Lower leg skin (tissue), 3 donors: ENCODE results near the gene UNC13C.

Experiments
- POLR2A ChIP-seq, 2 donors: fragments of 450-650 bp; IDR thresholded peaks; one replicate each; pipeline ENCODE4 v1.6.1; 2016 to 2017; ENCODE audit warnings: antibody characterized with exemption in 2 of 2, mild to moderate bottlenecking in 1 of 2, moderate library complexity in 1 of 2
- TF ChIP-seq, protein P1 (sequence below), 3 donors: fragments of 450-650 bp; IDR thresholded peaks; one replicate each; pipeline ENCODE4 v1.5.1; 2016; ENCODE audit warnings: antibody characterized with exemption in 3 of 3, mild to moderate bottlenecking in 3 of 3, moderate library complexity in 2 of 3

DNA sequence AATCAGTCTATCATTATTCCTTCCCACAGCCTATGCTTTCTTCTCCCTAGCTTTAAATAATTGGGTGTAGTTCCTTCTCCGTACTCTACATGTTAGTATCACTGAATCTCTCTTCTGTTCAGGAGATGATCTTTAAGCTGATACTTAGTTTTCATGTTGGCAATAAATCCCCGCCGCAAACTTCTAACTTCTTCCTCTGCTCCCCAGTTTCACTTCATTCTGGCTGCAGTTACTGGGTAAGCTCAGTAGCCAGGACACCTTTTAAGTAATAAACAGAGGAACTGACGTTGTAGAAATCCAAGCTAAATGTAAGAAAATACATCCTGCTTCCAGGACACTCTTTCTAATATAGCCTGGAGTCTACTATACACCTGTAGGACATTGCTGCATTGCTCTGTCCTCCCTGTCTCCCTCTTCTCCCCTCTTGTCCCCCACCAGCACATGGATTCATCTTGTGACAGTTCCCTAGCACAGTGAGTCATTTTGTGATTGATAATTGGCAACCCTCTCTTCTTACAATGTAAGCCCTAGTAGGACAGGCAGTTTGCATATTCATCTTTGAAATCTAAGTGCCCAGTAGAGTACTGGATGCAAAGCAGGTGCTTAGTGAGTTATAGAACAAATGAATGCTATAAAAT, 598.2 kb downstream of the UNC13C start:
- TF ChIP-seq, protein P1, sequence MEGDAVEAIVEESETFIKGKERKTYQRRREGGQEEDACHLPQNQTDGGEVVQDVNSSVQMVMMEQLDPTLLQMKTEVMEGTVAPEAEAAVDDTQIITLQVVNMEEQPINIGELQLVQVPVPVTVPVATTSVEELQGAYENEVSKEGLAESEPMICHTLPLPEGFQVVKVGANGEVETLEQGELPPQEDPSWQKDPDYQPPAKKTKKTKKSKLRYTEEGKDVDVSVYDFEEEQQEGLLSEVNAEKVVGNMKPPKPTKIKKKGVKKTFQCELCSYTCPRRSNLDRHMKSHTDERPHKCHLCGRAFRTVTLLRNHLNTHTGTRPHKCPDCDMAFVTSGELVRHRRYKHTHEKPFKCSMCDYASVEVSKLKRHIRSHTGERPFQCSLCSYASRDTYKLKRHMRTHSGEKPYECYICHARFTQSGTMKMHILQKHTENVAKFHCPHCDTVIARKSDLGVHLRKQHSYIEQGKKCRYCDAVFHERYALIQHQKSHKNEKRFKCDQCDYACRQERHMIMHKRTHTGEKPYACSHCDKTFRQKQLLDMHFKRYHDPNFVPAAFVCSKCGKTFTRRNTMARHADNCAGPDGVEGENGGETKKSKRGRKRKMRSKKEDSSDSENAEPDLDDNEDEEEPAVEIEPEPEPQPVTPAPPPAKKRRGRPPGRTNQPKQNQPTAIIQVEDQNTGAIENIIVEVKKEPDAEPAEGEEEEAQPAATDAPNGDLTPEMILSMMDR (IDR thresholded peaks at IDR 0.05), result no peak
- TF ChIP-seq POLR2A (IDR thresholded peaks at IDR 0.05), result no peak
